ENCODE measurements around the gene NCOA7. TPM values are rescaled to one million over a fixed set of nuclear protein-coding genes. Genes with fewer than 3 reads are reported as not detected.

NCOA7 gene
- polyA plus RNA-seq, 1 of the 3 experiments (the other 2 are of a cell fraction), result 16.3 TPM

GRCh38 chr6:125871365-125871764 is 80.6 kb downstream of the NCOA7 start (continued):
- TF ChIP-seq USF2 (IDR thresholded peaks at IDR 0.05; ENCODE audit: borderline replicate concordance, low read depth, low read length), result no peak
- TF ChIP-seq FOXM1 (IDR thresholded peaks at IDR 0.05; ENCODE audit: low read depth), result no peak
- no peak for TF ChIP-seq TCF12 (IDR thresholded peaks at IDR 0.05)
- no peak for TF ChIP-seq IRF3 (IDR thresholded peaks at IDR 0.05; ENCODE audit: low read depth, low read length)
- TF ChIP-seq ZBTB33 (IDR thresholded peaks at IDR 0.05; ENCODE audit: borderline replicate concordance, low read depth), result no peak

- Histone ChIP-seq H3K4me3 (ENCODE audit: low read depth in 2 of 2, low read length in 1 of 2) (no peak overlapping the region), H3K9ac (no peak overlapping the region), H4K20me1 (ENCODE audit: insufficient read depth) (no peaks in the 10 kb centered on the region), H3K27me3 (ENCODE audit: insufficient read depth) (no peaks in the 10 kb centered on the region), H3K4me2 (no peak overlapping the region), H3K4me1 (ENCODE audit: control insufficient read depth in 1 of 2, insufficient read depth in 2 of 2, low read depth in 1 of 2, low read length in 1 of 2) (peaks cover 0 to 33% of the 10 kb centered on the region in 2 experiments; a peak in 3 of 4 replicates), H3F3A (replicated peaks; ENCODE audit: insufficient read depth) (no peaks in the 10 kb centered on the region), H3K36me3 (replicated peaks in 1 of 2; ENCODE audit: control insufficient read depth in 1 of 2, insufficient read depth in 2 of 2, low read length in 1 of 2) (peaks cover 10 to 20% of the 10 kb centered on the region in 2 experiments), H3K27ac (ENCODE audit: low read depth in 2 of 2, low read length in 1 of 2) (no peak overlapping the region; a peak in 1 of 4 replicates), H3K79me2 (ENCODE audit: insufficient read depth) (no peaks in the 10 kb centered on the region; the same call in 1 of the 2 replicates), H2AFZ (ENCODE audit: low read depth) (no peak overlapping the region), H3K9me3 (no peaks in the 10 kb centered on the region), H3K9me2 (no peaks in the 10 kb centered on the region)
- no peak for DNase-seq
- 84% methylated on average over 5 of the region's 5 CpGs for WGBS (ENCODE audit: low lambda C conversion rate)
- TF ChIP-seq EZH2phosphoT487 (IDR thresholded peaks at IDR 0.05; ENCODE audit: borderline replicate concordance, low read depth) (no peak), EP300 (IDR thresholded peaks at IDR 0.05; ENCODE audit: borderline replicate concordance in 1 of 2, low read depth in 1 of 2, low read length in 1 of 2) (no peak), ZBTB33 (IDR thresholded peaks at IDR 0.05; ENCODE audit: borderline replicate concordance, low read depth) (no peak), JUND (IDR thresholded peaks at IDR 0.05) (no peak), USF1 (IDR thresholded peaks at IDR 0.05; ENCODE audit: borderline replicate concordance, low read depth) (no peak)
- POLR2A ChIA-PET, result no interaction called here
- CTCF ChIA-PET, result interaction anchor here (0.7 to 2.0 kb wide), 4 partner anchors 14 to 120 kb away, joined by 3 to 6 read pairs (median 4); no protein-coding TSS in a partner anchor
These were observed 81.6 kb downstream of the NCOA7 start for GRCh38 chr6:125872259-125872921.

Measured in SK-N-SH (cell line).